GM23338 (cell line): ENCODE measurements around the gene TMEM63A. TPM values are rescaled to one million over a fixed set of nuclear protein-coding genes. Genes with fewer than 3 reads are reported as not detected.

ENCODE experiments used
- ATAC-seq: fragments of 200-7000 bp; cut with Tn5 transposase; 3 replicates; pipeline ENCODE4 v1.9.1; 2020
- DNase-seq: peaks from one replicate; pipeline ENCODE4 v3.0.0-alpha.2; 2015; ENCODE audit warnings: low spot score
- H2AFZ ChIP-seq: fragments of 200-600 bp; sonication (generic); 2 replicates; pipeline ENCODE4 v1.8.0; 2016; ENCODE audit warnings: antibody characterized with exemption, mild to moderate bottlenecking, moderate library complexity
- H3F3A ChIP-seq: fragments of 200-600 bp; sonication (generic); replicated peaks from 2 replicates; pipeline ENCODE4 v1.8.0; 2017; ENCODE audit warnings: antibody characterized with exemption, mixed run types, low read depth
- H3K27ac ChIP-seq: fragments of 200-600 bp; sonication (generic); 2 replicates; pipeline ENCODE4 v1.6.1; 2016; ENCODE audit warnings: low read depth
- H3K27me3 ChIP-seq: fragments of 200-600 bp; sonication (generic); 2 replicates; pipeline ENCODE4 v1.8.0; 2016; ENCODE audit warnings: mild to moderate bottlenecking, mixed run types, moderate library complexity; ENCODE audit not compliant: insufficient read depth
- H3K36me3 ChIP-seq: fragments of 200-600 bp; sonication (generic); 2 replicates; pipeline ENCODE4 v1.8.0; 2016; ENCODE audit warnings: mild to moderate bottlenecking; ENCODE audit not compliant: insufficient read depth
- H3K4me1 ChIP-seq: fragments of 200-600 bp; sonication (generic); 2 replicates; pipeline ENCODE4 v1.8.0; 2016; ENCODE audit warnings: mild to moderate bottlenecking, moderate library complexity; ENCODE audit not compliant: insufficient read depth
- H3K4me2 ChIP-seq: fragments of 200-600 bp; sonication (generic); 2 replicates; pipeline ENCODE4 v1.7.1; 2017; ENCODE audit warnings: mixed run types
- H3K4me3 ChIP-seq: fragments of 200-600 bp; sonication (generic); 2 replicates; pipeline ENCODE4 v1.6.1; 2016; ENCODE audit warnings: mixed run types
- H3K79me2 ChIP-seq: fragments of 200-600 bp; sonication (generic); replicated peaks from 2 replicates; pipeline ENCODE4 v1.8.0; 2017; ENCODE audit warnings: mild to moderate bottlenecking; ENCODE audit not compliant: insufficient read depth
- H3K9me2 ChIP-seq: fragments of 200-600 bp; sonication (generic); 2 replicates; pipeline ENCODE4 v1.8.0; 2017; ENCODE audit not compliant: insufficient read depth
- H4K20me1 ChIP-seq: fragments of 200-600 bp; sonication (generic); replicated peaks from 2 replicates; pipeline ENCODE4 v1.8.0; 2017; ENCODE audit warnings: mild to moderate bottlenecking; ENCODE audit not compliant: insufficient read depth
- H3K27ac Mint-ChIP-seq: 2 replicates; pipeline ENCODE4 v1.8.0; 2020; ENCODE audit warnings: inconsistent platforms, mild to moderate bottlenecking, moderate library complexity, mixed read lengths
- H3K27me3 Mint-ChIP-seq: 3 replicates; pipeline ENCODE4 v1.8.0; 2022; ENCODE audit warnings: low read depth, mild to moderate bottlenecking, moderate library complexity, mixed read lengths, inconsistent platforms; ENCODE audit not compliant: insufficient read depth, poor library complexity
- H3K36me3 Mint-ChIP-seq: 3 replicates; pipeline ENCODE4 v1.8.0; 2021; ENCODE audit warnings: low read depth, mild to moderate bottlenecking, inconsistent platforms, moderate library complexity, mixed read lengths
- H3K4me1 Mint-ChIP-seq: 3 replicates; pipeline ENCODE4 v1.8.0; 2020; ENCODE audit warnings: mild to moderate bottlenecking, inconsistent platforms, mixed read lengths
- H3K4me3 Mint-ChIP-seq: 3 replicates; pipeline ENCODE4 v1.8.0; 2021; ENCODE audit warnings: moderate library complexity, mild to moderate bottlenecking, inconsistent platforms, mixed read lengths
- H3K9me3 Mint-ChIP-seq: 3 replicates; pipeline ENCODE4 v1.8.0; 2020; ENCODE audit warnings: moderate library complexity, mild to moderate bottlenecking, inconsistent platforms, mixed read lengths
- CREB1 ChIP-seq: fragments of 250-450 bp; sonication (Bioruptor Pico); IDR thresholded peaks from 2 replicates; pipeline ENCODE4 v1.5.0; 2020; ENCODE audit warnings: low read depth, mild to moderate bottlenecking, moderate library complexity
- CTCF ChIP-seq, 2 experiments: fragments of 200-600 bp in 1 of 2; sonication (generic) in 1 of 2; conservative IDR thresholded peaks; 2 replicates each; pipeline versions ENCODE4 v1.5.1 to v1.6.1; 2016 to 2017; ENCODE audit warnings: antibody characterized with exemption in 2 of 2, low read depth in 2 of 2, mild to moderate bottlenecking in 2 of 2, moderate library complexity in 1 of 2
- ETS1 ChIP-seq: IDR thresholded peaks from 2 replicates; pipeline ENCODE4 v1.6.1; 2016; ENCODE audit warnings: antibody characterized with exemption
- EZH2 ChIP-seq: fragments of 200-600 bp; sonication (generic); IDR thresholded peaks from one replicate; pipeline ENCODE4 v1.8.0; 2017; ENCODE audit warnings: antibody characterized with exemption, mild to moderate bottlenecking, low read depth; ENCODE audit not compliant: unreplicated experiment
- EZH2phosphoT487 ChIP-seq: fragments of 200-600 bp; sonication (generic); IDR thresholded peaks from one replicate; pipeline ENCODE4 v1.8.1; 2018; ENCODE audit warnings: antibody characterized with exemption; ENCODE audit not compliant: unreplicated experiment
- JUNB ChIP-seq: IDR thresholded peaks from one replicate; pipeline ENCODE4 v1.6.1; 2016; ENCODE audit warnings: antibody characterized with exemption; ENCODE audit not compliant: unreplicated experiment
- NANOG ChIP-seq: IDR thresholded peaks from 2 replicates; pipeline ENCODE4 v1.6.1; 2016; ENCODE audit warnings: antibody characterized with exemption, borderline replicate concordance
- POLR2AphosphoS5 ChIP-seq: IDR thresholded peaks from 2 replicates; pipeline ENCODE4 v1.6.1; 2016; ENCODE audit warnings: antibody characterized with exemption, low read depth
- STAT1 ChIP-seq: IDR thresholded peaks from one replicate; pipeline ENCODE4 v1.6.1; 2016; ENCODE audit warnings: antibody characterized with exemption; ENCODE audit not compliant: unreplicated experiment
- ZNF114 ChIP-seq: fragments of 250-450 bp; sonication (Bioruptor Pico); IDR thresholded peaks from 2 replicates; pipeline ENCODE4 v1.5.0; 2020; ENCODE audit warnings: mild to moderate bottlenecking, moderate library complexity
- ZNF331 ChIP-seq: fragments of 250-450 bp; sonication (Bioruptor Pico); IDR thresholded peaks from 2 replicates; pipeline ENCODE4 v1.5.0; 2020; ENCODE audit warnings: low read depth, mild to moderate bottlenecking, moderate library complexity
- ZNF462 ChIP-seq: fragments of 250-450 bp; sonication (Bioruptor Pico); IDR thresholded peaks from 2 replicates; pipeline ENCODE4 v1.5.0; 2020; ENCODE audit warnings: mild to moderate bottlenecking, moderate library complexity
- polyA plus RNA-seq: library from polyadenylated mRNA; unstranded; fragments of >200 nt; fragmentation: Nextera tagmentation; extraction: Ambion mirVana; gene quantifications from 2 replicates; pipeline ENCODE4 v1.2.1, GENCODE V29; 2016
- total RNA-seq: library from RNA; depleted of rRNA; stranded (reverse); fragments of >200 nt; shearing (Covaris generic); gene quantifications from 2 replicates; pipeline ENCODE4 v1.2.3, GENCODE V29; 2014
- TF ChIP-seq, protein P1 (sequence below): IDR thresholded peaks from one replicate; pipeline ENCODE4 v1.6.1; 2018; ENCODE audit warnings: antibody characterized with exemption; ENCODE audit not compliant: unreplicated experiment

Gene TMEM63A
- total and polyA plus RNA-seq, 2 experiments from 2014 or later, result 31.7 to 76.9 TPM

- Histone ChIP-seq H3K4me2 (no peak overlapping the region), H2AFZ (no peak overlapping the region), H3K27ac (no peak overlapping the region), H3K9me2 (no peaks in the 10 kb centered on the region), H3K36me3 (peaks cover 55% of the 10 kb centered on the region), H3F3A (no peaks in the 10 kb centered on the region; the same call in 1 of the 2 replicates), H3K4me3 (no peak overlapping the region), H4K20me1 (peaks cover 9% of the 10 kb centered on the region), H3K79me2 (no peaks in the 10 kb centered on the region), H3K27me3 (no peaks in the 10 kb centered on the region), H3K4me1 (no peaks in the 10 kb centered on the region)
- Mint-ChIP-seq H3K27me3 (peaks cover 4% of the 10 kb centered on the region), H3K4me3 (no peak overlapping the region), H3K27ac (no peak overlapping the region), H3K4me1 (no peaks in the 10 kb centered on the region), H3K36me3 (peaks cover 80% of the 10 kb centered on the region), H3K9me3 (no peaks in the 10 kb centered on the region)
- TF ChIP-seq, protein P1, sequence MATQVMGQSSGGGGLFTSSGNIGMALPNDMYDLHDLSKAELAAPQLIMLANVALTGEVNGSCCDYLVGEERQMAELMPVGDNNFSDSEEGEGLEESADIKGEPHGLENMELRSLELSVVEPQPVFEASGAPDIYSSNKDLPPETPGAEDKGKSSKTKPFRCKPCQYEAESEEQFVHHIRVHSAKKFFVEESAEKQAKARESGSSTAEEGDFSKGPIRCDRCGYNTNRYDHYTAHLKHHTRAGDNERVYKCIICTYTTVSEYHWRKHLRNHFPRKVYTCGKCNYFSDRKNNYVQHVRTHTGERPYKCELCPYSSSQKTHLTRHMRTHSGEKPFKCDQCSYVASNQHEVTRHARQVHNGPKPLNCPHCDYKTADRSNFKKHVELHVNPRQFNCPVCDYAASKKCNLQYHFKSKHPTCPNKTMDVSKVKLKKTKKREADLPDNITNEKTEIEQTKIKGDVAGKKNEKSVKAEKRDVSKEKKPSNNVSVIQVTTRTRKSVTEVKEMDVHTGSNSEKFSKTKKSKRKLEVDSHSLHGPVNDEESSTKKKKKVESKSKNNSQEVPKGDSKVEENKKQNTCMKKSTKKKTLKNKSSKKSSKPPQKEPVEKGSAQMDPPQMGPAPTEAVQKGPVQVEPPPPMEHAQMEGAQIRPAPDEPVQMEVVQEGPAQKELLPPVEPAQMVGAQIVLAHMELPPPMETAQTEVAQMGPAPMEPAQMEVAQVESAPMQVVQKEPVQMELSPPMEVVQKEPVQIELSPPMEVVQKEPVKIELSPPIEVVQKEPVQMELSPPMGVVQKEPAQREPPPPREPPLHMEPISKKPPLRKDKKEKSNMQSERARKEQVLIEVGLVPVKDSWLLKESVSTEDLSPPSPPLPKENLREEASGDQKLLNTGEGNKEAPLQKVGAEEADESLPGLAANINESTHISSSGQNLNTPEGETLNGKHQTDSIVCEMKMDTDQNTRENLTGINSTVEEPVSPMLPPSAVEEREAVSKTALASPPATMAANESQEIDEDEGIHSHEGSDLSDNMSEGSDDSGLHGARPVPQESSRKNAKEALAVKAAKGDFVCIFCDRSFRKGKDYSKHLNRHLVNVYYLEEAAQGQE, result no peak
- no peak for TF ChIP-seq EZH2phosphoT487
- TF ChIP-seq ZNF462 (CRISPR knock-in tag), result no peak
- TF ChIP-seq POLR2AphosphoS5, result no peak
- no peak for TF ChIP-seq ETS1
- no peak for TF ChIP-seq CREB1 (CRISPR knock-in tag)
- TF ChIP-seq CTCF (conservative IDR thresholded peaks at IDR 0.05; ENCODE audit: low read depth in 2 of 2), result no peak
- no peak for TF ChIP-seq STAT1
- TF ChIP-seq ZNF331 (CRISPR knock-in tag), result no peak
- no peak for TF ChIP-seq ZNF114 (CRISPR knock-in tag)
- TF ChIP-seq EZH2, result no peak
- no peak for TF ChIP-seq JUNB
- TF ChIP-seq NANOG, result no peak
- DNase-seq, result no peak
- no peak for ATAC-seq
These were observed 24.9 kb downstream of the TMEM63A start for GRCh38 chr1:225857256-225857655.
